ENCODE data around the gene APOO.

Gene APOO

GRCh38 chrX:23804578-23804977 lies 103.2 kb downstream of the APOO start:
- H3K36me3 ChIP-seq (ENCODE audit: insufficient read depth, low read length) = no peaks in the 10 kb centered on the region
- peaks cover 38% of the 10 kb centered on the region for H3K4me1 ChIP-seq (ENCODE audit: insufficient read depth, low read length, severe bottlenecking)
- H3K9me2 ChIP-seq (ENCODE audit: low read depth, low read length) = no peaks in the 10 kb centered on the region
- H3K4me2 ChIP-seq (ENCODE audit: low read length) = no peak overlapping the region
- no peaks in the 10 kb centered on the region for H3K9me3 ChIP-seq (ENCODE audit: low read length)
- no peaks in the 10 kb centered on the region for H4K20me1 ChIP-seq (ENCODE audit: insufficient read depth, low read length)
- no peak overlapping the region for H3K4me3 ChIP-seq (ENCODE audit: low read depth, low read length, poor library complexity, severe bottlenecking)
- H2AFZ ChIP-seq (ENCODE audit: low read length) = no peak overlapping the region
- no peak overlapping the region for H3K9ac ChIP-seq (ENCODE audit: low read length)
- H3K27me3 ChIP-seq (ENCODE audit: insufficient read depth, low read length) = no peaks in the 10 kb centered on the region
- H3K79me2 ChIP-seq (ENCODE audit: insufficient read depth, low read length) = no peaks in the 10 kb centered on the region
- TF ChIP-seq CTCF (IDR thresholded peaks at IDR 0.05; ENCODE audit: low read length) (no peak), EZH2 (IDR thresholded peaks at IDR 0.05; ENCODE audit: borderline replicate concordance, low read length) (no peak)
- peak overlapping the region; percentile 77 for H3K27ac ChIP-seq (ENCODE audit: low read depth, low read length, poor library complexity, severe bottlenecking)
- H3F3A ChIP-seq (ENCODE audit: insufficient read depth, low read length) = no peaks in the 10 kb centered on the region

- peak overlapping the region; percentile 58; the same call in 1 of the 2 replicates for H3K4me2 ChIP-seq (ENCODE audit: low read length)
- H3K9me3 ChIP-seq (ENCODE audit: low read length) = no peaks in the 10 kb centered on the region
- H3K9me2 ChIP-seq (ENCODE audit: low read depth, low read length) = no peaks in the 10 kb centered on the region
- no peaks in the 10 kb centered on the region for H3K27me3 ChIP-seq (ENCODE audit: insufficient read depth, low read length)
- peaks cover 38% of the 10 kb centered on the region for H3K4me1 ChIP-seq (ENCODE audit: insufficient read depth, low read length, severe bottlenecking)
- H4K20me1 ChIP-seq (ENCODE audit: insufficient read depth, low read length) = no peaks in the 10 kb centered on the region
- no peak overlapping the region for H3K4me3 ChIP-seq (ENCODE audit: low read depth, low read length, poor library complexity, severe bottlenecking)
- no peaks in the 10 kb centered on the region for H3K36me3 ChIP-seq (ENCODE audit: insufficient read depth, low read length)
- H3F3A ChIP-seq (ENCODE audit: insufficient read depth, low read length) = no peaks in the 10 kb centered on the region
- no peak overlapping the region; the same call in 1 of the 2 replicates for H3K9ac ChIP-seq (ENCODE audit: low read length)
- no peak for TF ChIP-seq EZH2 (IDR thresholded peaks at IDR 0.05; ENCODE audit: borderline replicate concordance, low read length)
- TF ChIP-seq CTCF (IDR thresholded peaks at IDR 0.05; ENCODE audit: low read length) = no peak
- H3K79me2 ChIP-seq (ENCODE audit: insufficient read depth, low read length) = no peaks in the 10 kb centered on the region
- peak overlapping the region; percentile 77 for H3K27ac ChIP-seq (ENCODE audit: low read depth, low read length, poor library complexity, severe bottlenecking)
- peak overlapping the region; percentile 70; the same call in 1 of the 2 replicates for H2AFZ ChIP-seq (ENCODE audit: low read length)
Measured at GRCh38 chrX:23803931-23804381, 103.8 kb downstream of the APOO start.

GRCh38 chrX:23802431-23802830 lies 105.3 kb downstream of the APOO start:
- peak overlapping the region; percentile 39 for H3K4me2 ChIP-seq (ENCODE audit: low read length)
- H4K20me1 ChIP-seq (ENCODE audit: insufficient read depth, low read length) = no peaks in the 10 kb centered on the region
- no peaks in the 10 kb centered on the region for H3K27me3 ChIP-seq (ENCODE audit: insufficient read depth, low read length)
- no peaks in the 10 kb centered on the region for H3K79me2 ChIP-seq (ENCODE audit: insufficient read depth, low read length)
- H3K9ac ChIP-seq (ENCODE audit: low read length) = no peak overlapping the region
- H3K4me1 ChIP-seq (ENCODE audit: insufficient read depth, low read length, severe bottlenecking) = peaks cover 33% of the 10 kb centered on the region
- no peaks in the 10 kb centered on the region for H3F3A ChIP-seq (ENCODE audit: insufficient read depth, low read length)
- no peak overlapping the region for H3K4me3 ChIP-seq (ENCODE audit: low read depth, low read length, poor library complexity, severe bottlenecking)
- TF ChIP-seq EZH2 (IDR thresholded peaks at IDR 0.05; ENCODE audit: borderline replicate concordance, low read length) = no peak
- TF ChIP-seq CTCF (IDR thresholded peaks at IDR 0.05; ENCODE audit: low read length) = no peak
- H3K9me2 ChIP-seq (ENCODE audit: low read depth, low read length) = no peaks in the 10 kb centered on the region
- H3K27ac ChIP-seq (ENCODE audit: low read depth, low read length, poor library complexity, severe bottlenecking) = peak overlapping the region; percentile 77
- H3K9me3 ChIP-seq (ENCODE audit: low read length) = no peaks in the 10 kb centered on the region
- no peak overlapping the region for H2AFZ ChIP-seq (ENCODE audit: low read length)
- H3K36me3 ChIP-seq (ENCODE audit: insufficient read depth, low read length) = no peaks in the 10 kb centered on the region

Data from OCI-LY1 (cell line).